Natural killer cell (primary cell): ENCODE measurements around the gene LMO7. TPM values are rescaled to one million over a fixed set of nuclear protein-coding genes. Genes with fewer than 3 reads are reported as not detected.

Experiments
- ATAC-seq, 3 donors: fragments of 150-1000 bp in 2 of 3; fragments of 200-7000 bp in 1 of 3; cut with Tn5 transposase; 1 replicate in 1 of 3; 2 replicates in 2 of 3; pipeline ENCODE4 v1.10.0; 2021; ENCODE audit warnings: mild to moderate bottlenecking in 2 of 3, moderate library complexity in 2 of 3
- DNase-seq, 2 donors: peaks; one replicate each; pipeline versions ENCODE4 v3.0.0 to v3.0.0-alpha.2; 2013 to 2021; ENCODE audit warnings: mixed read lengths in 1 of 2
- H3K27ac ChIP-seq: one replicate; pipeline ENCODE4 v1.5.1; 2013; ENCODE audit warnings: mild to moderate bottlenecking, low read length
- H3K27me3 ChIP-seq: one replicate; pipeline ENCODE4 v1.6.1; 2013; ENCODE audit warnings: low read length; ENCODE audit not compliant: control insufficient read depth, insufficient read depth
- H3K36me3 ChIP-seq: one replicate; pipeline ENCODE4 v1.6.1; 2013; ENCODE audit warnings: low read length; ENCODE audit not compliant: control insufficient read depth, insufficient read depth
- H3K4me1 ChIP-seq: one replicate; pipeline ENCODE4 v1.6.1; 2013; ENCODE audit warnings: low read length; ENCODE audit not compliant: control insufficient read depth, insufficient read depth
- H3K4me3 ChIP-seq: one replicate; pipeline ENCODE4 v1.5.1; 2013; ENCODE audit warnings: low read length
- H3K9me3 ChIP-seq: one replicate; pipeline ENCODE4 v1.6.1; 2013; ENCODE audit warnings: low read length; ENCODE audit not compliant: control insufficient read depth, insufficient read depth
- H3K27ac Mint-ChIP-seq, 2 donors: one replicate each; pipeline ENCODE4 v1.8.0; 2022; ENCODE audit warnings: mild to moderate bottlenecking in 2 of 2, mixed read lengths in 2 of 2, moderate library complexity in 1 of 2
- H3K27me3 Mint-ChIP-seq, 2 donors: one replicate each; pipeline ENCODE4 v1.8.0; 2022; ENCODE audit warnings: low read depth in 2 of 2, mixed read lengths in 2 of 2
- H3K36me3 Mint-ChIP-seq: one replicate; pipeline ENCODE4 v1.8.0; 2022; ENCODE audit warnings: mixed read lengths
- H3K4me1 Mint-ChIP-seq, 2 donors: one replicate each; pipeline ENCODE4 v1.8.0; 2022; ENCODE audit warnings: mixed read lengths in 2 of 2
- H3K4me3 Mint-ChIP-seq: one replicate; pipeline ENCODE4 v1.8.0; 2022; ENCODE audit warnings: mild to moderate bottlenecking, moderate library complexity, mixed read lengths
- H3K9me3 Mint-ChIP-seq, 2 donors: one replicate each; pipeline ENCODE4 v1.8.0; 2022; ENCODE audit warnings: mixed read lengths in 2 of 2
- WGBS: methylation state at CpG from one replicate; pipeline ENCODE4 v1.1.7; 2013; ENCODE audit warnings: missing lambda C conversion rate; ENCODE audit not compliant: insufficient coverage; 5-methylcytosine and 5-hydroxymethylcytosine counted together
- intact Hi-C: fragments of 100-400 bp; cut with micrococcal nuclease; formaldehyde crosslinking; loops from one replicate; pipeline ENCODE4 v1.14.2; 2022
- total RNA-seq, 4 donors: library from RNA; stranded (reverse); fragments of 120-200 nt in 1 of 4; gene quantifications; one replicate each; pipeline versions ENCODE4 v1.2.3 to v1.2.4, GENCODE V29; 2013 to 2022
- TF ChIP-seq, protein P1 (sequence below): fragments of 200-600 bp; IDR thresholded peaks from one replicate; pipeline ENCODE4 v1.8.0; 2022; ENCODE audit warnings: antibody characterized with exemption

The LMO7 gene
- total RNA-seq, 3 donors from 2014 or later (not counting 1 experiment from before 2014, with no cell fraction given), result 5.5 to 10.4 (median 7.9) TPM

DNA sequence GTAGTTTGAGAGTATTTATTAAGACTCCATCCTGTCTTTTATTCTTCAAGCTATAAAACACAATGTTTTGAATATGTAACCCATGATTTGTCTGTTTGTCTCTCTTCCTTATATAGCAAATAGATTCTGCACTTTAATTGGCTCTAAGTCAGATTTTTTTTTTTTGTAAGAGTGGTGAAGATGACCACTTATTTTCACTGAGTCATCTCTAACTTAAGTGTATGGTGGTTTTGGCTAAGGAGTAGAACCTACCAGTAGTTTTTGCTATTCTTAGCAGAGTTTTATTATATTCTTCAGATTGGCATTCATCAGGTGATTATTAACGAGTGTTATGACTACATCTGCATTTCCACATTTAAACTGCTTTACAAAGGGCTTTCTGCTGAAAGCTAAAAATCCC, 194.7 kb downstream of the LMO7 start:
- Mint-ChIP-seq H3K4me3 (no peak overlapping the region), H3K36me3 (no peaks in the 10 kb centered on the region), H3K27ac (no peak overlapping the region), H3K27me3 (no peaks in the 10 kb centered on the region), H3K4me1 (no peaks in the 10 kb centered on the region), H3K9me3 (no peaks in the 10 kb centered on the region)
- 100% methylated on average over 1 of the region's 1 CpG for WGBS
- Histone ChIP-seq H3K36me3 (no peaks in the 10 kb centered on the region), H3K4me3 (no peak overlapping the region), H3K4me1 (no peaks in the 10 kb centered on the region), H3K27me3 (no peaks in the 10 kb centered on the region), H3K27ac (no peak overlapping the region), H3K9me3 (no peaks in the 10 kb centered on the region)
- intact Hi-C loops, result no loop called here
- no peak for ATAC-seq
- DNase-seq, result no peak
- TF ChIP-seq, protein P1, sequence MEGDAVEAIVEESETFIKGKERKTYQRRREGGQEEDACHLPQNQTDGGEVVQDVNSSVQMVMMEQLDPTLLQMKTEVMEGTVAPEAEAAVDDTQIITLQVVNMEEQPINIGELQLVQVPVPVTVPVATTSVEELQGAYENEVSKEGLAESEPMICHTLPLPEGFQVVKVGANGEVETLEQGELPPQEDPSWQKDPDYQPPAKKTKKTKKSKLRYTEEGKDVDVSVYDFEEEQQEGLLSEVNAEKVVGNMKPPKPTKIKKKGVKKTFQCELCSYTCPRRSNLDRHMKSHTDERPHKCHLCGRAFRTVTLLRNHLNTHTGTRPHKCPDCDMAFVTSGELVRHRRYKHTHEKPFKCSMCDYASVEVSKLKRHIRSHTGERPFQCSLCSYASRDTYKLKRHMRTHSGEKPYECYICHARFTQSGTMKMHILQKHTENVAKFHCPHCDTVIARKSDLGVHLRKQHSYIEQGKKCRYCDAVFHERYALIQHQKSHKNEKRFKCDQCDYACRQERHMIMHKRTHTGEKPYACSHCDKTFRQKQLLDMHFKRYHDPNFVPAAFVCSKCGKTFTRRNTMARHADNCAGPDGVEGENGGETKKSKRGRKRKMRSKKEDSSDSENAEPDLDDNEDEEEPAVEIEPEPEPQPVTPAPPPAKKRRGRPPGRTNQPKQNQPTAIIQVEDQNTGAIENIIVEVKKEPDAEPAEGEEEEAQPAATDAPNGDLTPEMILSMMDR, result no peak

DNA sequence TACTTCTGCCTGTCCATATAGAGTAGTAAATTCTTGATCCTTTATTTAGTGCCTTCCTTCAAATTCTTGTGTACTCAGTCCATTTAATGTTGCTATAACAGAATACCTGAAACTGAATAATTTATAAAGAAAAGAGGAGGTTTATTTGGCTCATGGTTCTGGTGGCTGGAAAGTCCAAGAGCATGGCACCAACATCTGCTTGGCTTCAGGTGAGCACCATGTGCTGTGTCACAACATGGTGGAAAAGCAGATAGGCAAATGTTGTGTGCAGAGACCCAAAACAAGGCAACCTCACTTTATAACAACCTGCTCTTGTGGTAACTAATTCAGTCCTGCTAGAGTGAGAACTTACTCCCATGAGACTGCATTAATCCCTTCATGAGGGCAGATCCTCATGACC, 195.3 kb downstream of the LMO7 start:
- TF ChIP-seq, protein P1, result no peak
- no peaks in the 10 kb centered on the region for H3K9me3 Mint-ChIP-seq
- no peak overlapping the region for H3K27ac ChIP-seq
- no peak overlapping the region for H3K27ac Mint-ChIP-seq
- H3K4me3 Mint-ChIP-seq, result no peak overlapping the region
- H3K36me3 ChIP-seq, result no peaks in the 10 kb centered on the region
- H3K4me1 Mint-ChIP-seq, result no peaks in the 10 kb centered on the region
- no peaks in the 10 kb centered on the region for H3K27me3 ChIP-seq
- H3K9me3 ChIP-seq, result no peaks in the 10 kb centered on the region
- ATAC-seq, result no peak
- no peak overlapping the region for H3K4me3 ChIP-seq
- no peaks in the 10 kb centered on the region for H3K36me3 Mint-ChIP-seq
- DNase-seq, result no peak
- H3K4me1 ChIP-seq, result no peaks in the 10 kb centered on the region
- intact Hi-C loops, result no loop called here
- H3K27me3 Mint-ChIP-seq, result no peaks in the 10 kb centered on the region

DNA sequence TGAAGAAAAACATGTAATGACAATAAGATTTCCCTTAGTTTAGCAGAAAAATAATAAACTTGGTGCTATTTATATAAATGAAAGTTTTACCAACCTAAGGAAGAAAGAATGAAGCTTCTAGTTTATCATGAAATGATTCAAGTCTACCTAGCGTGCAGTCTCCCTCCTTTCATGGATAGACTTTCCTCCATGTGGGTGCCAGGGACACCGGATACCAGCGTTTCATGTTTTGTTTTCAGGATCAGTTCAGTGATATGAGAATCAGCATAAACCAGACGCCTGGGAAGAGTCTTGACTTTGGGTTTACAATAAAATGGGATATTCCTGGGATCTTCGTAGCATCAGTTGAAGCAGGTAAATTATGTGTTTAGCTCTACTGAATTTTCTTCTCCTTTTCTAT, 196.7 kb downstream of the LMO7 start:
- Histone ChIP-seq H3K27ac (no peak overlapping the region), H3K9me3 (no peaks in the 10 kb centered on the region), H3K27me3 (no peaks in the 10 kb centered on the region), H3K36me3 (no peaks in the 10 kb centered on the region), H3K4me3 (no peak overlapping the region), H3K4me1 (no peaks in the 10 kb centered on the region)
- no peaks in the 10 kb centered on the region for H3K27me3 Mint-ChIP-seq
- WGBS, result 91% methylated on average over 4 of the region's 5 CpGs
- ATAC-seq (no peak), DNase-seq (no peak)
- H3K4me1 Mint-ChIP-seq, result no peaks in the 10 kb centered on the region
- intact Hi-C loops, result no loop called here
- H3K4me3 Mint-ChIP-seq, result no peak overlapping the region
- TF ChIP-seq, protein P1, result no peak
- H3K9me3 Mint-ChIP-seq, result no peaks in the 10 kb centered on the region
- H3K36me3 Mint-ChIP-seq, result no peaks in the 10 kb centered on the region
- H3K27ac Mint-ChIP-seq, result no peak overlapping the region

DNA sequence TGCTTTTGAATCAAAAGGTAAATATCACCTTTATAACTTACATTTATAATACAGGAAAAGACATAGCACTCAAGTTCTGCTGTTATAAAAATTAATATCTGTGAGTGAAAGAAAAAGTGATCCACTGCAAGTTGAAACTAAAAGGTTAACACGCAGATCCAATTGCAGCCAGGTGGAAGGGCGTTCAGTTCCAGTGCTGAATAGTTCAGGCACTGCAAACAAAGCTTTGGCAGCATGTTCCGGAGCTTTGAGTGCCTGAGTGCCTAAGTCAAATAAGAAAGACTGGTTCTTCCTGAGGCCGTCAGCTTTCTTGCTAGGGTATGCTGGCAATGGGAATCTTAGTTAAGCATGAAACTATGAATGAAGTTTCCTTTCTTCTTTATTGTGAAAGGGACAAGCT, 200.3 kb downstream of the LMO7 start:
- no peaks in the 10 kb centered on the region for H3K36me3 Mint-ChIP-seq

More for the DNA sequence above, 200.3 kb downstream of the LMO7 start:
- Histone ChIP-seq H3K27ac (no peak overlapping the region), H3K4me1 (no peaks in the 10 kb centered on the region), H3K27me3 (no peaks in the 10 kb centered on the region), H3K4me3 (no peak overlapping the region), H3K9me3 (no peaks in the 10 kb centered on the region), H3K36me3 (no peaks in the 10 kb centered on the region)
- Mint-ChIP-seq H3K9me3 (no peaks in the 10 kb centered on the region), H3K4me1 (no peaks in the 10 kb centered on the region), H3K27ac (no peak overlapping the region), H3K4me3 (peak overlapping the region; percentile 21), H3K27me3 (no peaks in the 10 kb centered on the region)
- TF ChIP-seq, protein P1, result no peak
- intact Hi-C loops, result no loop called here
- WGBS, result 92% methylated on average over 4 of the region's 4 CpGs
- DNase-seq (no peak), ATAC-seq (no peak)
